Liver (tissue), 9 donors: ENCODE measurements around the gene PGAP3. TPM values are rescaled to one million over a fixed set of nuclear protein-coding genes. Genes with fewer than 3 reads are reported as not detected.

ENCODE experiments used
- DNase-seq: peaks from one replicate; pipeline ENCODE4 v3.0.0-alpha.2; 2017; ENCODE audit warnings: low spot score
- H3K27ac ChIP-seq, 2 donors: one replicate each; pipeline ENCODE4 v1.7.0; 2013; ENCODE audit warnings: inconsistent platforms in 2 of 2, low read length in 2 of 2, control low read depth in 1 of 2, low read depth in 1 of 2, mild to moderate bottlenecking in 1 of 2
- H3K27me3 ChIP-seq, 4 donors: one replicate each; pipeline versions ENCODE4 v1.6.1 to v1.7.0; 2013; ENCODE audit warnings: low read length in 3 of 4, inconsistent platforms in 1 of 4, mild to moderate bottlenecking in 1 of 4, moderate library complexity in 1 of 4; ENCODE audit not compliant: control insufficient read depth in 4 of 4, insufficient read depth in 4 of 4
- H3K36me3 ChIP-seq, 4 donors: one replicate each; pipeline versions ENCODE4 v1.6.1 to v1.7.0; 2013; ENCODE audit warnings: low read length in 3 of 4, mild to moderate bottlenecking in 3 of 4, low read depth in 1 of 4, moderate library complexity in 1 of 4; ENCODE audit not compliant: control insufficient read depth in 4 of 4, insufficient read depth in 3 of 4
- H3K4me1 ChIP-seq, 4 donors: one replicate each; pipeline versions ENCODE4 v1.6.1 to v1.7.0; 2013; ENCODE audit warnings: low read length in 3 of 4, mild to moderate bottlenecking in 3 of 4, moderate library complexity in 1 of 4; ENCODE audit not compliant: control insufficient read depth in 4 of 4, insufficient read depth in 4 of 4
- H3K4me3 ChIP-seq, 3 donors: one replicate each; pipeline versions ENCODE4 v1.6.1 to v1.7.0; 2013; ENCODE audit warnings: low read length in 3 of 3, control low read depth in 1 of 3, low read depth in 1 of 3, mild to moderate bottlenecking in 1 of 3
- H3K9ac ChIP-seq, 2 donors: one replicate each; pipeline ENCODE4 v1.7.0; 2013; ENCODE audit warnings: low read length in 2 of 2, mild to moderate bottlenecking in 2 of 2, moderate library complexity in 2 of 2, control low read depth in 1 of 2, low read depth in 1 of 2
- H3K9me3 ChIP-seq, 4 donors: one replicate each; pipeline versions ENCODE4 v1.6.1 to v1.7.0; 2013; ENCODE audit warnings: low read length in 3 of 4; ENCODE audit not compliant: control insufficient read depth in 4 of 4
- EGR1 ChIP-seq, 2 donors: IDR thresholded peaks; 2 replicates each; pipeline ENCODE4 v1.6.1; 2016 to 2018; ENCODE audit warnings: antibody characterized with exemption in 2 of 2, low read depth in 2 of 2
- FOXA1 ChIP-seq: IDR thresholded peaks from 2 replicates; pipeline ENCODE4 v1.6.1; 2016; ENCODE audit warnings: antibody characterized with exemption
- FOXA2 ChIP-seq: IDR thresholded peaks from 2 replicates; pipeline ENCODE4 v1.6.1; 2016; ENCODE audit warnings: antibody characterized with exemption
- GABPA ChIP-seq, 2 donors: IDR thresholded peaks in 1 of 2; conservative IDR thresholded peaks in 1 of 2; 2 replicates each; pipeline ENCODE4 v1.6.1; 2016; ENCODE audit warnings: antibody characterized with exemption in 2 of 2, mild to moderate bottlenecking in 1 of 2, moderate library complexity in 1 of 2
- HNF4A ChIP-seq, 2 donors: conservative IDR thresholded peaks; 2 replicates each; pipeline ENCODE4 v1.6.1; 2016; ENCODE audit warnings: antibody characterized with exemption in 2 of 2, mild to moderate bottlenecking in 2 of 2
- HNF4G ChIP-seq: IDR thresholded peaks from 2 replicates; pipeline ENCODE4 v1.6.1; 2016; ENCODE audit warnings: antibody characterized with exemption
- JUND ChIP-seq, 2 donors: IDR thresholded peaks; 2 replicates each; pipeline ENCODE4 v1.6.1; 2016; ENCODE audit warnings: antibody characterized with exemption in 2 of 2
- NR2F2 ChIP-seq: IDR thresholded peaks from 2 replicates; pipeline ENCODE4 v1.6.1; 2016; ENCODE audit warnings: antibody characterized with exemption
- RAD21 ChIP-seq, 2 donors: IDR thresholded peaks; 2 replicates each; pipeline ENCODE4 v1.6.1; 2016; ENCODE audit warnings: antibody characterized with exemption in 2 of 2, mild to moderate bottlenecking in 2 of 2
- RXRA ChIP-seq, 2 donors: IDR thresholded peaks; 2 replicates each; pipeline ENCODE4 v1.6.1; 2017 to 2018; ENCODE audit warnings: antibody characterized with exemption in 2 of 2, mild to moderate bottlenecking in 1 of 2
- SP1 ChIP-seq: IDR thresholded peaks from 2 replicates; pipeline ENCODE4 v1.6.1; 2018; ENCODE audit warnings: antibody characterized with exemption, mild to moderate bottlenecking
- TAF1 ChIP-seq: conservative IDR thresholded peaks from 2 replicates; pipeline ENCODE4 v1.6.1; 2016; ENCODE audit warnings: antibody characterized with exemption, mild to moderate bottlenecking
- YY1 ChIP-seq: IDR thresholded peaks from 2 replicates; pipeline ENCODE4 v1.6.1; 2016; ENCODE audit warnings: antibody characterized with exemption, mild to moderate bottlenecking
- WGBS: extraction: QIAGEN DNeasy Blood & Tissue Kit; methylation state at CpG from one replicate; pipeline ENCODE4 v1.1.7; 2013; 5-methylcytosine and 5-hydroxymethylcytosine counted together
- polyA plus RNA-seq, 2 donors: library from polyadenylated mRNA; stranded (reverse) in 1 of 2; unstranded in 1 of 2; fragments of 200-250 nt in 1 of 2; fragments of >200 nt in 1 of 2; fragmentation: Nextera tagmentation in 1 of 2; extraction: Ambion mirVana in 1 of 2; gene quantifications; one replicate each; pipeline versions ENCODE4 v1.2.1 to v1.2.3, GENCODE V29; 2013 to 2015
- total RNA-seq, 2 donors: library from RNA; depleted of rRNA; stranded (reverse); fragments of >200 nt; gene quantifications; one replicate each; pipeline ENCODE4 v1.2.3, GENCODE V29; 2014
- TF ChIP-seq, protein P1 (sequence below): IDR thresholded peaks from 2 replicates; pipeline ENCODE4 v1.6.1; 2016; ENCODE audit warnings: antibody characterized with exemption
- TF ChIP-seq, protein P2 (sequence below): IDR thresholded peaks from 2 replicates; pipeline ENCODE4 v1.6.1; 2016; ENCODE audit warnings: antibody characterized with exemption, mild to moderate bottlenecking
- TF ChIP-seq, protein P3 (sequence below): fragments of 150-350 bp; IDR thresholded peaks from 2 replicates; pipeline ENCODE4 v1.5.1; 2017; ENCODE audit warnings: improper control_type of control experiment, low read depth, low read length; ENCODE audit not compliant: missing input control
- TF ChIP-seq, protein P4 (sequence below): IDR thresholded peaks from 2 replicates; pipeline ENCODE4 v1.6.1; 2016; ENCODE audit warnings: antibody characterized with exemption
- TF ChIP-seq, protein P5 (sequence below): IDR thresholded peaks from 2 replicates; pipeline ENCODE4 v1.6.1; 2016; ENCODE audit warnings: antibody characterized with exemption
- donor health status: healthy.
- donor health status: healthy.
- donor health status: healthy.
- donor health status: healthy.
- donor health status: healthy.

Gene PGAP3
- total and polyA plus RNA-seq, 4 donors = 7.9 to 19.5 (median 14.0) TPM

DNA sequence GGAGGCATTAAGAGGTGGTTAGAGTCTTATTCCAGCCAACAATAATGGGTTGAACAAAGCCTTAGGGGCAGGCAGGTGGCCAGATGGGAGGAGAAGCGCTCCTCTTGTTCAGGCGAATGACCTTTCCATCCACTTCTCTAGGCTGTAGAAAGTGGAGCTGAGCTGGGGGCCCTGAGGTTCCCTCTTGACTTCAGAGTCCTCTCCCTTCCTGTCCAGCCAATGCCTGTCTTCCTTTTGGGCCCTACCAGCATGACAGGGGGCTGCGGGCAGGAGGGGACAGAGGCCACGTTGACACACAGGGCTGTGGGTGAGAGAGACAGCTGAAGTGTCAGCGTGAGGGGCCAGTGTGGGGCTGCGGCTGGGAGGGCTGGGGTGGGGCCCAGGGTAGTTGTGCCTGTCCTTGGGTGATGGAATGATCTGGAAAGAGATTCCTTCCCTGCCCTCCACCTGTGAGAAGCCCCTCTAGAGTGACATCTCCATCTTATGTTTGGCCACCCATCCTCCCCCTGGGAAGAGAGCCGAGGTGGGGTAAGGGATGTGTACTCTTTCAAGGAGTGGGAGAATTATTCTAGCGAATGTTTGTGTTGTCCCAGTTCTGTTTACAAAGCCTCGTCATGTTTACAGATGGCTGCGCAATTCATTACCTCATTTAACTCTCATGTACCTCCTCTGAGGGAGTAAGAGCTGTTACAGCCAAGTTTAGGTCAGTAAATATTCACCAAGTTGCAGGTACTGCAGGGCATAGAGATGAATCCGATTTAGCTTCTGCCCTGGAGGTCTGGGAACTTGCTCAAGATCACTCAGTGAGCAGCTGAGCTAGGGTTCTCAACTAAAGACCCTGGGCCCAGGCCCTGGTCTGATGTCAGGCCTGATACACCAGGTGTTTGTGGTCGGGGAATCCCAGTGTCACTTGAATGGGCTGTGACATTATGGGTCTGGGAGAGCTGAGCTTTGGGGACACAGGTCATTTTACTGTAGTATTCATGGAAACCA, 15.3 kb upstream of the PGAP3 start:
- no peaks in the 10 kb centered on the region for H3K9me3 ChIP-seq
- H3K36me3 ChIP-seq = peaks cover 0 to under 1% (median 0%) of the 10 kb centered on the region in 4 donors
- no peak for DNase-seq
- 30% methylated on average over 12 of the region's 12 CpGs for WGBS
- no peak overlapping the region for H3K4me3 ChIP-seq
- TF ChIP-seq FOXA2 = peak; percentile 100
- TF ChIP-seq HNF4G = peak; percentile 15
- no peak for TF ChIP-seq TAF1
- TF ChIP-seq GABPA (IDR thresholded peaks at IDR 0.05 in 1 of 2, conservative IDR thresholded peaks at IDR 0.05 in 1 of 2) = peak in 1 of 2 donors; percentile 64
- TF ChIP-seq NR2F2 = no peak
- TF ChIP-seq, protein P1, sequence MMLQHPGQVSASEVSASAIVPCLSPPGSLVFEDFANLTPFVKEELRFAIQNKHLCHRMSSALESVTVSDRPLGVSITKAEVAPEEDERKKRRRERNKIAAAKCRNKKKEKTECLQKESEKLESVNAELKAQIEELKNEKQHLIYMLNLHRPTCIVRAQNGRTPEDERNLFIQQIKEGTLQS = peak; percentile 67
- peak; percentile 84 to 98 for TF ChIP-seq RXRA (IDR thresholded peaks at IDR 0.05)
- TF ChIP-seq, protein P2, sequence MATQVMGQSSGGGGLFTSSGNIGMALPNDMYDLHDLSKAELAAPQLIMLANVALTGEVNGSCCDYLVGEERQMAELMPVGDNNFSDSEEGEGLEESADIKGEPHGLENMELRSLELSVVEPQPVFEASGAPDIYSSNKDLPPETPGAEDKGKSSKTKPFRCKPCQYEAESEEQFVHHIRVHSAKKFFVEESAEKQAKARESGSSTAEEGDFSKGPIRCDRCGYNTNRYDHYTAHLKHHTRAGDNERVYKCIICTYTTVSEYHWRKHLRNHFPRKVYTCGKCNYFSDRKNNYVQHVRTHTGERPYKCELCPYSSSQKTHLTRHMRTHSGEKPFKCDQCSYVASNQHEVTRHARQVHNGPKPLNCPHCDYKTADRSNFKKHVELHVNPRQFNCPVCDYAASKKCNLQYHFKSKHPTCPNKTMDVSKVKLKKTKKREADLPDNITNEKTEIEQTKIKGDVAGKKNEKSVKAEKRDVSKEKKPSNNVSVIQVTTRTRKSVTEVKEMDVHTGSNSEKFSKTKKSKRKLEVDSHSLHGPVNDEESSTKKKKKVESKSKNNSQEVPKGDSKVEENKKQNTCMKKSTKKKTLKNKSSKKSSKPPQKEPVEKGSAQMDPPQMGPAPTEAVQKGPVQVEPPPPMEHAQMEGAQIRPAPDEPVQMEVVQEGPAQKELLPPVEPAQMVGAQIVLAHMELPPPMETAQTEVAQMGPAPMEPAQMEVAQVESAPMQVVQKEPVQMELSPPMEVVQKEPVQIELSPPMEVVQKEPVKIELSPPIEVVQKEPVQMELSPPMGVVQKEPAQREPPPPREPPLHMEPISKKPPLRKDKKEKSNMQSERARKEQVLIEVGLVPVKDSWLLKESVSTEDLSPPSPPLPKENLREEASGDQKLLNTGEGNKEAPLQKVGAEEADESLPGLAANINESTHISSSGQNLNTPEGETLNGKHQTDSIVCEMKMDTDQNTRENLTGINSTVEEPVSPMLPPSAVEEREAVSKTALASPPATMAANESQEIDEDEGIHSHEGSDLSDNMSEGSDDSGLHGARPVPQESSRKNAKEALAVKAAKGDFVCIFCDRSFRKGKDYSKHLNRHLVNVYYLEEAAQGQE = peak; percentile 67
- peak; percentile 88 for TF ChIP-seq SP1
- peak; percentile 100 for TF ChIP-seq FOXA1
- TF ChIP-seq RAD21 (IDR thresholded peaks at IDR 0.05) = peak; percentile 42 to 43
- TF ChIP-seq EGR1 (IDR thresholded peaks at IDR 0.05; ENCODE audit: low read depth in 2 of 2) = peak in 1 of 2 donors; percentile 33
- TF ChIP-seq, protein P3, sequence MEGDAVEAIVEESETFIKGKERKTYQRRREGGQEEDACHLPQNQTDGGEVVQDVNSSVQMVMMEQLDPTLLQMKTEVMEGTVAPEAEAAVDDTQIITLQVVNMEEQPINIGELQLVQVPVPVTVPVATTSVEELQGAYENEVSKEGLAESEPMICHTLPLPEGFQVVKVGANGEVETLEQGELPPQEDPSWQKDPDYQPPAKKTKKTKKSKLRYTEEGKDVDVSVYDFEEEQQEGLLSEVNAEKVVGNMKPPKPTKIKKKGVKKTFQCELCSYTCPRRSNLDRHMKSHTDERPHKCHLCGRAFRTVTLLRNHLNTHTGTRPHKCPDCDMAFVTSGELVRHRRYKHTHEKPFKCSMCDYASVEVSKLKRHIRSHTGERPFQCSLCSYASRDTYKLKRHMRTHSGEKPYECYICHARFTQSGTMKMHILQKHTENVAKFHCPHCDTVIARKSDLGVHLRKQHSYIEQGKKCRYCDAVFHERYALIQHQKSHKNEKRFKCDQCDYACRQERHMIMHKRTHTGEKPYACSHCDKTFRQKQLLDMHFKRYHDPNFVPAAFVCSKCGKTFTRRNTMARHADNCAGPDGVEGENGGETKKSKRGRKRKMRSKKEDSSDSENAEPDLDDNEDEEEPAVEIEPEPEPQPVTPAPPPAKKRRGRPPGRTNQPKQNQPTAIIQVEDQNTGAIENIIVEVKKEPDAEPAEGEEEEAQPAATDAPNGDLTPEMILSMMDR = no peak
- TF ChIP-seq HNF4A (conservative IDR thresholded peaks at IDR 0.05) = peak; percentile 71 to 91
- TF ChIP-seq, protein P4, sequence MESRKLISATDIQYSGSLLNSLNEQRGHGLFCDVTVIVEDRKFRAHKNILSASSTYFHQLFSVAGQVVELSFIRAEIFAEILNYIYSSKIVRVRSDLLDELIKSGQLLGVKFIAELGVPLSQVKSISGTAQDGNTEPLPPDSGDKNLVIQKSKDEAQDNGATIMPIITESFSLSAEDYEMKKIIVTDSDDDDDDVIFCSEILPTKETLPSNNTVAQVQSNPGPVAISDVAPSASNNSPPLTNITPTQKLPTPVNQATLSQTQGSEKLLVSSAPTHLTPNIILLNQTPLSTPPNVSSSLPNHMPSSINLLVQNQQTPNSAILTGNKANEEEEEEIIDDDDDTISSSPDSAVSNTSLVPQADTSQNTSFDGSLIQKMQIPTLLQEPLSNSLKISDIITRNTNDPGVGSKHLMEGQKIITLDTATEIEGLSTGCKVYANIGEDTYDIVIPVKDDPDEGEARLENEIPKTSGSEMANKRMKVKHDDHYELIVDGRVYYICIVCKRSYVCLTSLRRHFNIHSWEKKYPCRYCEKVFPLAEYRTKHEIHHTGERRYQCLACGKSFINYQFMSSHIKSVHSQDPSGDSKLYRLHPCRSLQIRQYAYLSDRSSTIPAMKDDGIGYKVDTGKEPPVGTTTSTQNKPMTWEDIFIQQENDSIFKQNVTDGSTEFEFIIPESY = no peak
- peak; percentile 81 for TF ChIP-seq YY1
- peak; percentile 90 to 95 for TF ChIP-seq JUND (IDR thresholded peaks at IDR 0.05)
- TF ChIP-seq, protein P5, sequence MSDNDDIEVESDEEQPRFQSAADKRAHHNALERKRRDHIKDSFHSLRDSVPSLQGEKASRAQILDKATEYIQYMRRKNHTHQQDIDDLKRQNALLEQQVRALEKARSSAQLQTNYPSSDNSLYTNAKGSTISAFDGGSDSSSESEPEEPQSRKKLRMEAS = peak; percentile 34
- H3K27ac ChIP-seq = peak overlapping the region; percentile 95 to 98
- H3K27me3 ChIP-seq = no peaks in the 10 kb centered on the region
- H3K9ac ChIP-seq = peak overlapping the region; percentile 64 to 73
- H3K4me1 ChIP-seq = peaks cover 32 to 74% (median 65%) of the 10 kb centered on the region in 4 donors
